Lung microvascular endothelial cell (primary cell): ENCODE measurements around the gene TNFSF13. TPM values are rescaled to one million over a fixed set of nuclear protein-coding genes. Genes with fewer than 3 reads are reported as not detected.

Experiments
- DNase-seq, 2 donors: peaks; one replicate each; pipeline versions ENCODE4 v3.0.0 to v3.0.0-alpha.2; 2010; ENCODE audit warnings: low read depth in 2 of 2
- total RNA-seq: library from RNA; depleted of rRNA; stranded (reverse); fragments of >200 nt; gene quantifications from 2 replicates; pipeline ENCODE4 v1.2.1, GENCODE V29; 2014

TNFSF13 gene
- total RNA-seq, 1 donor from 2014 or later, result 0.20 TPM

DNA sequence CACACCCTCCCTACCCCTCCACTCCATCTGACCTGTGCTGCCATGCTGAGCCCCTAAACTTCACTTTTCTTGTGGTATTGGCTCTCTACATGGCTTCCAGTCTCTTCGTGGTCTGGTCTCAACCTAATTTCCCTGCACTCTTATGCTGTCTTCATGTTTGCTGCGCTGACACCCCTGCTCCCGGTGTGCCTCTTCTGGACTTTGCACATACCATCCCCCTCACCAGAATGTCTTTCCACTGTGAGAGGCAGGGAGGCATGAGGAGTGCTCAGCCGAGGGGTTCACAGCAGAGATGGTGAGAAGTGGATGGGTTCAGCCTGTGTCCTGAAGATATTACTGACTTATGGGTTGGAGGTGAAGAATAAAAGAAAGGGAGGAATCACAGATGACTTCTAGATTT is 7.2 kb upstream of the TNFSF13 start:
- DNase-seq, result no peak

DNA sequence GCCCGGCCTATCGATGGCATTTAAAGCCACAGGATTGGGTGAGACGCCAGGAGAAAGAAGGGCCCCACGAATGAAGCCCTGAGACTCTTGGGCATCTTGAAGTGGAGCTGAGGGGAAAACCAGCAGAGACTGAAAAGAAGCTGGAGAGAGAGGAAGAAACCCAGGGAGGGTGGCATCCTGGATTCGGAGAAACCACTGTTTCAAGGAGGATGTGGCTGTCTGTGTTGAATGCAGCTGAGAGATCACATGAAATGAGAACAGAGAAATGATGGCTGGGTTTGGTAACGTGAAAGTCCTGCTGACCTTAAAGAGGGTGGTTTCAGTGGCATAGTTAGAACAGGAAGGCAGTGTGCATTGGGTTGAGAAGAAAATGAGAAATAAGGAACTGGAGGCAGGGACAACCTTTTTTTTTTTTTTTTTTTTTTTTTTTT is 5.9 kb upstream of the TNFSF13 start:
- DNase-seq, result no peak

DNA sequence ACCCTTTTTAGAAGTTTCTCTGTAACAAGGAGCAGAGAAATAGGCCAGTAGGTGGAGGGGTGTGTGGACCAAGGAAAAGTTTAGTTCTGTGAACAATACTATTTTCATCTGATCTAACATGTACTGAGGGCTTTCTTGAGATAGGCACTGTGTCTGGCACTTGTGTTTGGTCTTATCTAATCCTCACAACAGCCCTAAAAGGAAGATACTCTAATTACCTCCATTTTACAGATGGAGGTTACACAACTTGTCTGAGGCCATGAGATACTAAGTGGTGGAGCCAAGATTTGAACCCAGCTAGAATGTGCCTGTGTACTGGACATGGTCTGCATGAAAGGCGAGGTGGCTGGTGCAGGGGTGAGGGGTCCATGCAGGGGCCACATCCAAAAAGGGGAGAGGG is 5.2 kb upstream of the TNFSF13 start:
- DNase-seq, result no peak

- no peak for DNase-seq
These were observed 3.1 kb upstream of the TNFSF13 start for GRCh38 chr17:7555320-7555948.

DNA sequence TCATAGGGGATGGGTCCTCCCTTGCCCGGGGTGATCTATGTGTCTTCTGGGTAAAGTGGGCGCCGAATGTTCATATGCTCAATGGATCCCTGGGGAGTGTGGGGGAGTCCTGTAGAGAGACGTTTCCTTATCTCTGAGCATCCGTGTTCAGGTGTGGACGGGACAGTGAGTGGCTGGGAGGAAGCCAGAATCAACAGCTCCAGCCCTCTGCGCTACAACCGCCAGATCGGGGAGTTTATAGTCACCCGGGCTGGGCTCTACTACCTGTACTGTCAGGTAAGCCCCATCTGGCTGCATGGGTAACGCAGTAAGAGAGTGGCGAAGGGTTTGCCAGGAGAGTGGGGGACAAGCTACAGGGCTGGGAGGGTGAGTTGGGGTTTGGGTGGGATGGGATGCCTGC is 1.9 kb upstream of the TNFSF13 start:
- no peak for DNase-seq

DNA sequence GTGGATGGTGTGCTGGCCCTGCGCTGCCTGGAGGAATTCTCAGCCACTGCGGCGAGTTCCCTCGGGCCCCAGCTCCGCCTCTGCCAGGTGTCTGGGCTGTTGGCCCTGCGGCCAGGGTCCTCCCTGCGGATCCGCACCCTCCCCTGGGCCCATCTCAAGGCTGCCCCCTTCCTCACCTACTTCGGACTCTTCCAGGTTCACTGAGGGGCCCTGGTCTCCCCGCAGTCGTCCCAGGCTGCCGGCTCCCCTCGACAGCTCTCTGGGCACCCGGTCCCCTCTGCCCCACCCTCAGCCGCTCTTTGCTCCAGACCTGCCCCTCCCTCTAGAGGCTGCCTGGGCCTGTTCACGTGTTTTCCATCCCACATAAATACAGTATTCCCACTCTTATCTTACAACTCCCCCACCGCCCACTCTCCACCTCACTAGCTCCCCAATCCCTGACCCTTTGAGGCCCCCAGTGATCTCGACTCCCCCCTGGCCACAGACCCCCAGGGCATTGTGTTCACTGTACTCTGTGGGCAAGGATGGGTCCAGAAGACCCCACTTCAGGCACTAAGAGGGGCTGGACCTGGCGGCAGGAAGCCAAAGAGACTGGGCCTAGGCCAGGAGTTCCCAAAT is 1.3 kb upstream of the TNFSF13 start:
- DNase-seq, result no peak

DNA sequence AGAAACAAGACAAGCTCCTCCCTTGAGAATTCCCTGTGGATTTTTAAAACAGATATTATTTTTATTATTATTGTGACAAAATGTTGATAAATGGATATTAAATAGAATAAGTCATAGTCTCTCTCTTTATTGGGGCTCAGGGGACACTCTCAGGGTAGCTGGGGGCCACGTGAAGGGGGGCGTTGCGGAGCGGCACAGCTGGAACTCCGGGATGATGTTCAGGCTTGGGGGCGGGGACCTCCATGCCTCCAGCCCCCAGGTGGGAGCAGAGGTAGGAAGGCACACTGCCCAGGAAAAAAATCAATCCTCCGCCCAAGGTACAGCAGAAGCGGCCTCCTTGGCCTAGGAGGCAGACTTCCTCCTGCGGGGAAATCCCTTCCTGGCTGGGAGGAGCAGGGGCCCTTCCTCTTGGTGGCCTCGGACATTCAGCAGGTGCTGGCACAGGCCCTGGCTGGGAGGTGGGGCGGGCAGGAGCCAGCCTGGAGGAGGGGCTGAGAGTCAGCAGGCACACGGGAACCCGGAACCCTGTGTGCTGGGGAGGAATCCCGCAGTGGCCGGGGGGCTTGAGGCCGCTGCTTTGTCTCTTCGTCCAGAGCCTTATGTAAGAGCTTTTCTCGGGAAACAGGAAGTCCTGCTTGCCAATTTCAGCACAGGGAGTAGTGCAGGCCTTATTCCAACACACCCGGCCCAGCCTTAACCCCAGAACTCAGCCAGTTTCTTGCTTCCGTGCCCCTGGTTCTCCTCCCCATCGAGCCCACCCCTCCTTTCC is 591 bp upstream of the TNFSF13 start:
- peak; percentile 63 to 84 for DNase-seq

GRCh38 chr17:7559320-7560171 is 996 bp downstream of the TNFSF13 start:
- DNase-seq, result no peak

DNA sequence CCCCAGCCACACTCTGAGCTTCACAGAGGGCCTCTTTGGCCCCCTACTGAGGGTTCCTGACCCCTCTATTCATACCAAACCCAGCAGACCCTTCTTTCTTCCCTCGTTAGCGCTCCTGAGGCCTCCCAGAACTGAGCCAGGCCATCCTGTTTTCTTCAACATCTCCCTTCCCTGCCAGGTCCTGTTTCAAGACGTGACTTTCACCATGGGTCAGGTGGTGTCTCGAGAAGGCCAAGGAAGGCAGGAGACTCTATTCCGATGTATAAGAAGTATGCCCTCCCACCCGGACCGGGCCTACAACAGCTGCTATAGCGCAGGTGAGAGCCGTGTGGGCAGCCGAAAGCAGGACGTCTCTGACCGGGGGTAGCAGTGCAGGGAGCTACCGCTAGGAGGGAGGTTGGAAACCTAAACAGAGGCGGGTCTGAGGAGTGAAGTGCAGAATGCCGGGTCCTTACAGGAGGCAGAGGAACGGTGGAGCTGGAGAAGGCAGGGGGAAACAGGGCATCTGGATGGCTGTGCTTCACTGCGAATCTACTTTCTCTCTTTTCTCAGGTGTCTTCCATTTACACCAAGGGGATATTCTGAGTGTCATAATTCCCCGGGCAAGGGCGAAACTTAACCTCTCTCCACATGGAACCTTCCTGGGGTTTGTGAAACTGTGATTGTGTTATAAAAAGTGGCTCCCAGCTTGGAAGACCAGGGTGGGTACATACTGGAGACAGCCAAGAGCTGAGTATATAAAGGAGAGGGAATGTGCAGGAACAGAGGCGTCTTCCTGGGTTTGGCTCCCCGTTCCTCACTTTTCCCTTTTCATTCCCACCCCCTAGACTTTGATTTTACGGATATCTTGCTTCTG is 1.9 kb downstream of the TNFSF13 start:
- DNase-seq, result peak; percentile 58 to 63

DNA sequence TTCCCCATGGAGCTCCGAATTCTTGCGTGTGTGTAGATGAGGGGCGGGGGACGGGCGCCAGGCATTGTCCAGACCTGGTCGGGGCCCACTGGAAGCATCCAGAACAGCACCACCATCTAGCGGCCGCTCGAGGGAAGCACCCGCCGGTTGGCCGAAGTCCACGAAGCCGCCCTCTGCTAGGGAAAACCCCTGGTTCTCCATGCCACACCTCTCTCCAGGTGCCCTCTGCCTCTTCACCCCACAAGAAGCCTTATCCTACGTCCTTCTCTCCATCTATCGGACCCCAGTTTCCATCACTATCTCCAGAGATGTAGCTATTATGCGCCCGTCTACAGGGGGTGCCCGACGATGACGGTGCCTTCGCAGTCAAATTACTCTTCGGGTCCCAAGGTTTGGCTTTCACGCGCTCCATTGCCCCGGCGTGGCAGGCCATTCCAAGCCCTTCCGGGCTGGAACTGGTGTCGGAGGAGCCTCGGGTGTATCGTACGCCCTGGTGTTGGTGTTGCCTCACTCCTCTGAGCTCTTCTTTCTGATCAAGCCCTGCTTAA is 2.6 kb downstream of the TNFSF13 start:
- DNase-seq, result peak; percentile 87 to 90

- DNase-seq, result peak; percentile 94 to 96
These were observed 3.1 kb downstream of the TNFSF13 start, which contains the start of gene SENP3 for GRCh38 chr17:7561589-7562207. Gene SENP3, plus strand, starts transcription at chr17:7561919. Its CDS starts 1,158 bp downstream, at chr17:7563077.

GRCh38 chr17:7562208-7562605 is 3.7 kb downstream of the TNFSF13 start:
- DNase-seq, result no peak

GRCh38 chr17:7563115-7563869 is 4.7 kb downstream of the TNFSF13 start:
- no peak for DNase-seq

- no peak for DNase-seq
These were observed 11.0 kb downstream of the TNFSF13 start for GRCh38 chr17:7569571-7569970.

DNA sequence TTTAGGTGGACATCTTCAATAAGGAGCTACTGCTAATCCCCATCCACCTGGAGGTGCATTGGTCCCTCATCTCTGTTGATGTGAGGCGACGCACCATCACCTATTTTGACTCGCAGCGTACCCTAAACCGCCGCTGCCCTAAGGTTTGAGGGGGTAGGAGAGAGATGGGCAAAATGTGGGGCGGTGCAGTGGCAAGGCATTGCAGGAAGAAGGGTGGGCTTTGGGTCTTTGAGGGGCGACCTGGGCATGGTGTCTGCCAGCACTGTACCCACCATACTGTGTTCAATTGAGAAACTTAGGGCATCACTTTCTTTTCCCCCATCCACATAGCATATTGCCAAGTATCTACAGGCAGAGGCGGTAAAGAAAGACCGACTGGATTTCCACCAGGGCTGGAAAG is 11.8 kb downstream of the TNFSF13 start:
- DNase-seq, result no peak

GRCh38 chr17:7572338-7572587 is 13.7 kb downstream of the TNFSF13 start:
- no peak for DNase-seq

DNA sequence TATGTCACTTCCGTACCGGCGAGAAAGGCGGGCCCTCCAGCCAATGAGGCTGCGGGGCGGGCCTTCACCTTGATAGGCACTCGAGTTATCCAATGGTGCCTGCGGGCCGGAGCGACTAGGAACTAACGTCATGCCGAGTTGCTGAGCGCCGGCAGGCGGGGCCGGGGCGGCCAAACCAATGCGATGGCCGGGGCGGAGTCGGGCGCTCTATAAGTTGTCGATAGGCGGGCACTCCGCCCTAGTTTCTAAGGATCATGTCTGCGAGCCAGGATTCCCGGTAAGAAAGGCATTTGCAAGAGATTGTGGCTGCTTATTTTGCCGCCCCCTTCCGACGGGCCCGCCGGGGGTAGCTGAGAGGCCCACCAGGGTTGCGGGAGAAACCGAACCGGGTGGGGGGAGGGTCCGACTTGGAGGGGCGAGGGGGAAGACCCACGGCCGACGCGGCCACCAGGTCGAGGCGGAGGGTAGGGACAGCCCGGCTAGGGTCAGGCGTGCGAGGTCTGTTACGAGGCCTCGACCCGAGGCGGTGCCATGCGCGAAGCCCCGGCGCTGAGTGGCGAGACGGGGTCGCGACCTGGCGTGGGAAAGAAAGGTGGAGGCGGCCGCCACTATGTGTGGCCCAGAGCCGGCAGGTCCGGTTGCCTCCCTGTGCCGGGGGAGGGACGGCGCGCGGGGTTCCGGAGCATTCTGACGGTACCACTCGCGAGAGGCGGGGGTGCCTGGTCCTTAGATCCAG is 14.2 kb downstream of the TNFSF13 start:
- DNase-seq, result peak; percentile 100

GRCh38 chr17:7573324-7574080 is 15.0 kb downstream of the TNFSF13 start:
- DNase-seq, result peak; percentile 95 to 97
